Parathyroid adenoma (tissue), 2 donors: ENCODE data around the gene SNCB.

Experiments used
- H2AFZ ChIP-seq: fragments of 300-600 bp; sonication (generic); one replicate; pipeline ENCODE4 v1.7.0; 2017; ENCODE audit warnings: antibody characterized with exemption, mild to moderate bottlenecking
- H3K27ac ChIP-seq: fragments of 300-600 bp; sonication (generic); one replicate; pipeline ENCODE4 v1.7.0; 2017
- H3K27me3 ChIP-seq: fragments of 300-600 bp; sonication (generic); one replicate; pipeline ENCODE4 v1.7.0; 2017; ENCODE audit warnings: low read length; ENCODE audit not compliant: control insufficient read depth, insufficient read depth
- H3K36me3 ChIP-seq: fragments of 300-600 bp; sonication (generic); one replicate; pipeline ENCODE4 v1.7.0; 2017; ENCODE audit warnings: low read length; ENCODE audit not compliant: control insufficient read depth, insufficient read depth
- H3K4me1 ChIP-seq: fragments of 300-600 bp; sonication (generic); one replicate; pipeline ENCODE4 v1.7.0; 2017; ENCODE audit warnings: control low read depth
- H3K4me2 ChIP-seq: fragments of 300-600 bp; sonication (generic); one replicate; pipeline ENCODE4 v1.7.0; 2017; ENCODE audit warnings: low read length
- H3K4me3 ChIP-seq: fragments of 300-600 bp; sonication (generic); one replicate; pipeline ENCODE4 v1.7.0; 2017; ENCODE audit warnings: low read depth, low read length
- H3K79me2 ChIP-seq: fragments of 300-600 bp; sonication (generic); one replicate; pipeline ENCODE4 v1.7.0; 2017; ENCODE audit warnings: control low read depth
- H3K9ac ChIP-seq: fragments of 300-600 bp; sonication (generic); one replicate; pipeline ENCODE4 v1.7.0; 2017; ENCODE audit warnings: mild to moderate bottlenecking
- H3K9me3 ChIP-seq: fragments of 300-600 bp; sonication (generic); one replicate; pipeline ENCODE4 v1.7.0; 2017; ENCODE audit warnings: low read length; ENCODE audit not compliant: control insufficient read depth
- CTCF ChIP-seq: fragments of 300-600 bp; sonication (generic); IDR thresholded peaks from one replicate; pipeline ENCODE4 v1.7.0; 2017; ENCODE audit warnings: antibody characterized with exemption, mild to moderate bottlenecking
- donor health status: primary hyperparathyroidism.

Gene SNCB

GRCh38 chr5:176629853-176630680, at the start of gene SNCB, which contains the start of gene EIF4E1B:
Gene SNCB (minus strand): TSS chr5:176630534. CDS start chr5:176629654, 880 bp downstream.
Gene EIF4E1B (plus strand): TSS chr5:176630675. CDS start chr5:176642788, 12,113 bp downstream.
- H3K27me3 ChIP-seq, result peaks cover 5% of the 10 kb centered on the region
- H3K79me2 ChIP-seq, result no peaks in the 10 kb centered on the region
- peaks cover 9% of the 10 kb centered on the region for H3K4me1 ChIP-seq
- H3K9ac ChIP-seq, result no peak within 1 kb of the TSS
- H3K4me2 ChIP-seq, result peak within 1 kb of the TSS; percentile 73
- H3K9me3 ChIP-seq, result no peaks in the 10 kb centered on the region
- H3K27ac ChIP-seq, result no peak within 1 kb of the TSS
- H2AFZ ChIP-seq, result peak within 1 kb of the TSS; percentile 68
- peak within 1 kb of the TSS; percentile 30 for H3K4me3 ChIP-seq
- H3K36me3 ChIP-seq, result no peaks in the 10 kb centered on the region
- TF ChIP-seq CTCF, result no peak

GRCh38 chr5:176679365-176680225, 49.3 kb upstream of the SNCB start:
- Histone ChIP-seq H3K4me3 (no peak overlapping the region), H2AFZ (peak overlapping the region; percentile 13)
- TF ChIP-seq CTCF, result no peak

GRCh38 chr5:176678584-176678983, 48.2 kb upstream of the SNCB start:
- no peaks in the 10 kb centered on the region for H3K4me1 ChIP-seq
- no peaks in the 10 kb centered on the region for H3K36me3 ChIP-seq
- TF ChIP-seq CTCF, result no peak
- no peak overlapping the region for H3K4me2 ChIP-seq
- no peaks in the 10 kb centered on the region for H3K9me3 ChIP-seq
- H3K79me2 ChIP-seq, result no peaks in the 10 kb centered on the region
- no peak overlapping the region for H3K4me3 ChIP-seq
- no peak overlapping the region for H3K9ac ChIP-seq
- H2AFZ ChIP-seq, result no peak overlapping the region
- no peaks in the 10 kb centered on the region for H3K27me3 ChIP-seq
- no peak overlapping the region for H3K27ac ChIP-seq

More at GRCh38 chr5:176679365-176680225, 49.3 kb upstream of the SNCB start:
- Histone ChIP-seq H3K36me3 (no peaks in the 10 kb centered on the region), H3K9ac (no peak overlapping the region), H3K4me1 (no peaks in the 10 kb centered on the region), H3K79me2 (no peaks in the 10 kb centered on the region), H3K27me3 (no peaks in the 10 kb centered on the region), H3K9me3 (no peaks in the 10 kb centered on the region), H3K27ac (no peak overlapping the region), H3K4me2 (no peak overlapping the region)

- H3K9me3 ChIP-seq, result no peaks in the 10 kb centered on the region
- no peaks in the 10 kb centered on the region for H3K27me3 ChIP-seq
- H3K4me3 ChIP-seq, result no peak overlapping the region
- no peak overlapping the region for H3K27ac ChIP-seq
- H2AFZ ChIP-seq, result no peak overlapping the region
- no peaks in the 10 kb centered on the region for H3K79me2 ChIP-seq
- no peaks in the 10 kb centered on the region for H3K36me3 ChIP-seq
- no peak overlapping the region for H3K9ac ChIP-seq
- no peak overlapping the region for H3K4me2 ChIP-seq
- no peaks in the 10 kb centered on the region for H3K4me1 ChIP-seq
- TF ChIP-seq CTCF, result no peak
Observed at GRCh38 chr5:176677209-176677939, 47.0 kb upstream of the SNCB start.
